ENCODE data around the gene BLTP2.

Gene BLTP2

DNA sequence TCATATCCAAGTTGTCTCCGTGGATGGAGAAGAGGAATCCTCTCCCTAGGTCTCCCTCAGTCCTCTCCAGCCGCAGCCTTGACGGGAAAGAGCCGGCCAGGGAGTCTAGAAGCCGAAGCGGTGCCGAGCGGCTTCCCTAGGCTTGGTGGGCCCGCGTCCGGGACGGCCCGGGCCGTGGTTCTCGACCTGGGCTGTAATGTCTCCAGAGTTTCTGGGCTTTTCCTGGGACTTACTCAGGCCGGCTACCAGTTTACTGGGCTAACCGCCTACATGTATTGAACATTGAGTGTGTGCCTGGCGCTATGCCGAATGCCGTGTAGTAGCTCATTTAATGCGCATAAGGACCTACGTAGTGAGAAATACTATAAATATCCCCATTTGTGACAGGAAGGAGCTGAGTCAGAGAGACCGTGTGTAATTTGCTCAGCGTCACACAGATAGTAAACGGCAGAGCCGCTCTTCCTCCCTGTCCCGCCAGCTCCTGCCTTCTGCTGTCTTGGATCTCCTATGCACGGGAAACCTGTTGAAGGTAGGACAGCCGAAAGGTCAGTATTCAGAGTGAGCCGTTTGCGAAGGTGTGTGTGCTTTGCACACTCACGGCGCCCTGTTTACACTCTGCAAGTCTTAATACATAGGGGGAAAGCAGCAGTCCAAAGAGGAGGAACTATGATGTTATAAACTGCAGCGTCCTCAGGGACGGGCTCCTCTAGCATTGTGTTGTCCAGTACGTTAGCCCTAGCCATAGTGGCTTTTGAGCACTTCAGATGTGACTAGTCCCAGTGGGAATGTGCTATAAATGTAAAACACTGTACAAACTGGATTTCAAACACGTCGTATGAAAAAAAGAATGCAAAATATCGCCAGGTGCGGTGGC, 45.4 kb downstream of the BLTP2 start:
- DNase-seq = peak in 34 of 56 donors; percentile 12 to 75 (median 46)

DNA sequence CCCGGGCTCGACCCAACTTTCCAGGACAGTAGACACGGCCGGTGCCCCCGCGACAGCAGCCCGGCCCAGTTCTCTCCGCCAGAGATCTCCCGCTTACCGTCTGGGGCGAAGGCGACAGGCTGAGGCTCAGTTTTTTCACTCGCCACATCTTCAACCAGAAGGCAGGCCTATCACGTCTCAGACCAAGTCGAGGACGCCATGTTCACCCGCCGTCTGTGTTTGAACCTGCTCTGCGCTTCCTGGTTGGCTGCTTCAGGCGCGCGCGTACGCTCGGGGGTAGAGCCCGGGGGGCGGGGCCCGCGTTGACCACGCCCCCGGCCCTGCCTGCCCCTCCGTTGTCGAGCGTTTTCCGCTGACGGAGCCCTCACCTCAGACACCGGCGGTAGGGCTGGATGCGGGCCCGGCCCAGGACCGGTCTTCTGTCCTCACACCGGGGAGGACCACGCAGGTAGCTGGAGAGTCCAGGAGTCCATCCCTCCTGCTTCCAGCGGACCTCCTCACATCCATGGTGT, 46.1 kb downstream of the BLTP2 start, which contains the start of gene SPAG5:
Gene SPAG5, minus strand, starts transcription at position 227 of the 512 bp plus-strand sequence. Its CDS starts 79 bp downstream, at position 148.
- peak; percentile 33 to 94 (median 81) for DNase-seq

DNA sequence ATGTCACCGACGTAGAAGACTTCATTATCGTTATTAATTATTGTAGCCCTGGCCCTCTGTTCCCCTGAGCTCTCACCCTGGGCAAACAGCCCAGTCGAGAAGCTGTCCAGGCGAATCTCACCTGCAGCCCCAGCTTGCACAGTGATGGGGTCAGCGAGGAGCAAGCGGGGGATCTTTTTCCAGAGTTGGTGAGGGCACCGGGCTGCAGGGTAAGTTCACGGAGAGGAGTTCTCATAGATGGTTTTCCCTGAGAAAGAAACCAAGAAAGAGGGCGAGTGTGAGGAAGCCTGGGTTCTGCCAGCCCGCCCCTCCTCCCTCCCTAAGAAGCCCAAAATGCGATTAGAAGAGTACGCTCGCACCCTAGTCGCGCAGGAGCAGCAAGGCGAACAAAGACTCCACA, 46.6 kb downstream of the BLTP2 start:
- no peak for DNase-seq

DNA sequence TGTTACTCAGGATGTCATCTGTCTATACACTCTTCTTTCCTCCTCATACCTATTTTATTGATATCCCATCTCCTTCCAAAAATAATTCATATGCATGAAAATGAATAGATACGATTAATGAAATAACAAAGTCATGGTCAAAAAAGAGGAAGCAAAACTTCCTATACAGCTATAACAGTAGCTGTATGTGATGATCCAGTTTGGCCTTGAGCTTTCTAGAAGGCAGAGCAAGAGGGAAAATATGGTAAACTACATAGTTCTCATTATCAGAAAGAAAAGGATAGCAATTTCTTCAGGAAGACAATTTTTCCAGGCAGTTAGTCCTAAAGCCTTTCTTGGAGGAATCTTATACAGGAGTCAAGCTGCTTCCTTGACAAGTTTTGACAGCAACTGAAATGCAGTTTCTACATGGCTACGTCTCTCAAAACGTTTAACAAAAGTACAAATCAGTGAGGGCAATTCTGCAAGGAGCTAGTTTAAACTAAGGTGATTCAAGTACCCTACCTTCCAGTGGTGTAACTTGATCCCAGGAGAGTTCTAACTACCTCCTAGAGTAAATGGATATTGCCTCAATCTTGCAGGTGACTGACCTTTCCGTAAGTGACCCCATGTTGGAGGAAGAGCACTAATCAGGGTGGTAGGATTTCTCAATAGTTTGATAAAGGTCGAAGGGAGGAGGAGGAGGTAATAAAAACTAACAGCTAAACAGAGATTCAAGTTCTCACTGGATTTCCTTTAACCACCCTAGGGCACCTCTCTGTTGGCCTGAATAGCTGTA, 47.2 kb downstream of the BLTP2 start:
- DNase-seq = no peak

All from nucleus accumbens (tissue), 56 donors.